Muscle layer of duodenum (tissue), 2 donors: ENCODE results near the gene HLA-DMA.
A peak's percentile ranks its signal among the peaks of the same experiment; 100 is the strongest.

Experiments used
- H3K27ac ChIP-seq: one replicate; pipeline ENCODE4 v1.7.0; 2013; ENCODE audit warnings: mild to moderate bottlenecking, low read length
- H3K27me3 ChIP-seq: one replicate; pipeline ENCODE4 v1.7.0; 2013; ENCODE audit warnings: low read depth, mild to moderate bottlenecking, control low read depth, low read length
- H3K36me3 ChIP-seq, 2 donors: one replicate each; pipeline ENCODE4 v1.7.0; 2013; ENCODE audit warnings: low read length in 2 of 2, control low read depth in 1 of 2, mild to moderate bottlenecking in 1 of 2; ENCODE audit not compliant: insufficient read depth in 2 of 2, control insufficient read depth in 1 of 2
- H3K4me1 ChIP-seq, 2 donors: one replicate each; pipeline ENCODE4 v1.7.0; 2013; ENCODE audit warnings: low read length in 2 of 2, mild to moderate bottlenecking in 2 of 2, control low read depth in 1 of 2, moderate library complexity in 1 of 2; ENCODE audit not compliant: insufficient read depth in 2 of 2, control insufficient read depth in 1 of 2
- H3K4me3 ChIP-seq, 2 donors: one replicate each; pipeline ENCODE4 v1.7.0; 2013; ENCODE audit warnings: low read length in 2 of 2, low read depth in 1 of 2, mild to moderate bottlenecking in 1 of 2
- H3K9me3 ChIP-seq, 2 donors: one replicate each; pipeline ENCODE4 v1.7.0; 2013; ENCODE audit warnings: low read length in 2 of 2, control low read depth in 1 of 2, mild to moderate bottlenecking in 1 of 2; ENCODE audit not compliant: control insufficient read depth in 1 of 2
- donor health status: healthy.

HLA-DMA gene

DNA sequence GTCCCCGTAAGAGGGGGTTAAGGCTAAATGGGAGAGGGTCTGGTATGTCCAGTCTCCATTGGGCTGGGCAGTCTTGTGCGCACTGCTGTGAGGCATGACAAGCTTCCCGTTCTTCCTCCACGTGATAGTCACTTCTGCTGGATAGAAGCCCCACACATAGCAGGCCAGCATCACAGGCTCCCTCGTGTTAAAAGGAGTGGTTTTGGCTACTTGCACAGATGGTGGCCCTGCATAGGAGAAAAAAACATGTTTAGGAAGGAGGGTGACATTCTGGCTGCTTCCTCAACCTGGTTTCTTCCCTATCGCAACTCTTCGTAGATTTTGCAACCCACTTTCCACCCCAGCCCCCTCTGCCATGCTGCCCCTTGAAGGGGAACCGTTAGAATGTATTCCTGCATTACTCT is 15.7 kb downstream of the HLA-DMA start:
- Histone ChIP-seq H3K4me3 (no peak overlapping the region), H3K27ac (peak overlapping the region; percentile 46), H3K27me3 (no peaks in the 10 kb centered on the region), H3K36me3 (peaks cover 0 to 4% of the 10 kb centered on the region in 2 donors), H3K4me1 (peaks cover 8% of the 10 kb centered on the region in 2 donors), H3K9me3 (no peaks in the 10 kb centered on the region)

DNA sequence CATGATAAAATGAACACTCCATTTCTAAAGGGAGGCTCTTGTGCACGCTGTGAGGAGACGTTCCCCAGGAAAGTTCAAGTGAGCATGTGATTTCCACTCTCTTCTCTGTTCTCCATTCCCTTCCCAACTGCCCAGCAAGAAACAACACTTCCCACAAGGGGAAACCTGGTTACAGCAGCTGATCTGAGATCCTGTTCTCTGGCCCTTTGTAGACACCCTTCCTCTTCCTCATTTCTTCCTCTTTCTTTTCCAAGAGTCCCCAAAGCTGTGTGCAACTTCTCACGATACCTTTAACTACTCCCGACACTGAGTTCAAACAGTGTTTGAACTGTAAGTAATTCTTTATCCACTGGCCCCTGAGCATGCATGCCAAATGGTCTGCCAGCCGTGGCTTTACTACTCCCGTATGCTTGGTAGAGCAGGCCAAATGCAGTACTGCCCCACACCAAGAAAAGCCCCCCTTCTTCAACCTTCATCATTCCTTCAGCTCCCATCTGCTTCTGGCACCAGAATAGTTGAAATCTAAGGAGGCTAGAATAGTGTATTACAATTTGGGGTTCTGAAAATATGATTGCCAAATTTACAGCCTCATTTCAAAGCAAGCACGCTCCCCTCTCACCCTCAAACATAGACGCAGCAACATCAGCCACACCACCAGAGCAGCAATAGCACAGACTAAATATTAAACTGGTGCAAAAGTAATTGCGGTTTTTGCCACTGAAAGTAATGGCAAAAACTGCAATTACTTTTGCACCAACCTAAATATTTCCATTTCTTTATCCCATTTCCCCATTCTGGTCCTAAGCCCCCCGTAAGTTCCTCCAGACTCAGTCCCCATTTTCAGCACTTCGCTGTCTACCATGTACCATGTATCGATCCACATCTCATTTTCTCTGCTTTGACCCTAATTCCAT is 16.4 kb downstream of the HLA-DMA start:
- Histone ChIP-seq H3K9me3 (no peaks in the 10 kb centered on the region), H3K4me3 (no peak overlapping the region), H3K27ac (peak overlapping the region; percentile 46), H3K36me3 (peaks cover 0 to 4% of the 10 kb centered on the region in 2 donors), H3K27me3 (no peaks in the 10 kb centered on the region), H3K4me1 (peaks cover 8% of the 10 kb centered on the region in 2 donors)

DNA sequence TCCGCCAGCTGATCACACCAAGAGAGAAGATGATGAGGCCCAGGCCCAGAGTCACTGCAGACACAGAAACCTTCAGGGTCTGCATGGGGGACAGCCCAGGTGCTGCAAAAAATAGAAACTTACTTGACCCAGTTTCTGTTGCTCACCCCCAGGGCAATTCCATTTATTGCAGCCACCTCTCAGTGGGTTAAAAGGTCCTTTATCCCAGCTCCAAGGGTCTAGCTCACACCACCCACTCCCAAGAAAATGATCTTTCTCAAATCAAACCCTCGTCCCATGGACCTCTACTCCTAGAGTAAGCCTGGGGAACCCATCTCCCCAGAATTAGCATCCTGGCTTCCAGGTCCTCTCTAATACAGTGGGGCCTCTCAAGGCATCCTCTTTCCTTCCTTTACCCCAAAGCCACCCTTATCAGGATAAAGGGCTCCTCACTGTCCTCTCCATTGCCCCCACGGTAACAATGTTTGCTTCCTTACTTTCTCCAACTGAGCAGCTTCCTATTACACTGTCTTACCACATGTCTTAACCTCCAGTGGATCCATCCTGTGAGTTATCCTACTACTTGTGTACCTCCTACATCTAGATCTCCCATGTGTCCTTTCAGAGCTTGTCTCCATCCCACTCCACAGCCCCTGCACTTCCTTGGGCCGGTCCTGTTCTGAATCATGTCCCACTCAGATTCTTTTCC is 17.2 kb downstream of the HLA-DMA start:
- Histone ChIP-seq H3K4me3 (no peak overlapping the region), H3K9me3 (no peaks in the 10 kb centered on the region), H3K27me3 (no peaks in the 10 kb centered on the region), H3K27ac (peak overlapping the region; percentile 46), H3K36me3 (peaks cover 0 to 4% of the 10 kb centered on the region in 2 donors), H3K4me1 (peaks cover 7% of the 10 kb centered on the region in 2 donors)

DNA sequence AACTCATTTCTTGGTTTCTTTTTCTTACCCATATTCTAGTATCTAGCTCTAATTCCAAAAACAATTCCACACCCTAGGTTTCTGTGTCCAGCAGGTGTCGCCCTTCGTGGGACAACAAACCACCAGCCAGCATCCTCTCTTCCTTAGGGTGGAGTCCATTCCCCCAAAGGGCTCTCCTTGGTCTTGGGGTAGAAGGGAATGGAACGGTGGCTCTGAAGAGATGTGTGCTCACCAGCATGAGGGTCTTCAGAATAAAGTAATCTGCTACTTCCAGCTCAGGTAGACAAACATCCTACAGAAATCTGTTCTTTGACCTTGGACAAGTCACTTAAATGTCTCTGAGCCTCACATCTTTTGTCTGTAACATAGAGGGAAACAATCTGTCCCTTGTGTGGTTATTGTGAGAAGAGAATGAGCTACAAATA is 19.2 kb downstream of the HLA-DMA start:
- Histone ChIP-seq H3K4me3 (no peak overlapping the region), H3K9me3 (no peaks in the 10 kb centered on the region), H3K27me3 (no peaks in the 10 kb centered on the region), H3K4me1 (no peaks in the 10 kb centered on the region), H3K27ac (no peak overlapping the region), H3K36me3 (peaks cover 0 to 4% of the 10 kb centered on the region in 2 donors)

DNA sequence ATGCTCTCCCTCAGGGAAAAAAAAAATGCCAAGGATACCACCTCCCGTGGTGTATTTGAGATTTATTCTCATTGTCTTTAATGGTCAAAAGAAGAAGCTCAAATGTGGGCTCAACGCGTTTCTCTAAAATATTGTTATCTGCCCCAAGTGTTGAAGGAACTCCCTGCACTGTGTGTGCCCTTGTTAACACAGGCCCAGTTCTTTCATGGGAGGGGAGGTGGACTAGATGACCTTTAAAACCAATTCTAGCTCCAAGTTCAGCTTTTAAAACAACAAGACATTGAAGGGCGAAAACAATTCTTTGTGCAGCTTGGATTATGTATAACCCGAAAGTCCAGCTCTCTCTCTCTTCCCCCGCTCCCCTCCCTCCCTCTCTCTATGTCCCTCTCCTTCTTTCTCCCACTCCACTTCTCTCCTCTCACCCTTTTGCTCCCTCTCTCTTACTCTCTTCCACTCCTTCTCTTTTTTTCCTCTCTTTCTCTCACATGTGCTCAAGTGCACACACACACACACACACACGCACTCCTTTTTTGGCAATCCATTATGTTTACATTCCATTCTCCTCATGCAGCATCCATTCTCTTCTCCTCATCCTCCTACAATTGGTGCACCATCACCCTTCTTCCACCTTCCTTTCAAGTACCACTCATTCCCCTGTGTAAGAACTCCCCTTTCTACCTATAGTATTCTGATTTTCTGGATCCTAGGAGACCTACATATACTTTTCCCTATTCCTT is 20.6 kb downstream of the HLA-DMA start:
- H3K27me3 ChIP-seq, result no peaks in the 10 kb centered on the region
- H3K9me3 ChIP-seq, result no peaks in the 10 kb centered on the region
- H3K4me1 ChIP-seq, result no peaks in the 10 kb centered on the region
- no peaks in the 10 kb centered on the region for H3K36me3 ChIP-seq
- no peak overlapping the region for H3K4me3 ChIP-seq
- H3K27ac ChIP-seq, result no peak overlapping the region

DNA sequence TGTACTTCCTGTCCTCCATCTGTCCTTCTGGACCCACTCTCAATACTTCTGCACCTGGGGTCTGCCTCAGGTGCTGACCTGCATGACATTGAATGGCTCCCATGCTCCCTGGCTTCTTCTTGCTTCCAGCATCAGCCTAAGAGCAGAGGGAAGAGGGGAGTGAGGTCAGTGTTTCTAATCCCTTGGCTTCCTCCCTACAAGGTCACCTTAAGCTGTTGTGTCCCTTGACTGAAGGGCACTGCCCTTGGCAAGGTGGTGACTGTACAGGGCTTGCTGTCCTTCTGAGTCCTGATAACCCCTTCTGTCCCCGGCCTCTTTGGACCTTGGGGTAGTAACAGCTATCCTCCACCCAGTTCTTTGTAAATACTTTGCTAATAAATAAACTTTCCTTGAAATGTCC is 21.7 kb downstream of the HLA-DMA start:
- Histone ChIP-seq H3K36me3 (no peaks in the 10 kb centered on the region), H3K4me1 (no peaks in the 10 kb centered on the region), H3K27ac (no peak overlapping the region), H3K9me3 (no peaks in the 10 kb centered on the region), H3K4me3 (no peak overlapping the region), H3K27me3 (no peaks in the 10 kb centered on the region)

DNA sequence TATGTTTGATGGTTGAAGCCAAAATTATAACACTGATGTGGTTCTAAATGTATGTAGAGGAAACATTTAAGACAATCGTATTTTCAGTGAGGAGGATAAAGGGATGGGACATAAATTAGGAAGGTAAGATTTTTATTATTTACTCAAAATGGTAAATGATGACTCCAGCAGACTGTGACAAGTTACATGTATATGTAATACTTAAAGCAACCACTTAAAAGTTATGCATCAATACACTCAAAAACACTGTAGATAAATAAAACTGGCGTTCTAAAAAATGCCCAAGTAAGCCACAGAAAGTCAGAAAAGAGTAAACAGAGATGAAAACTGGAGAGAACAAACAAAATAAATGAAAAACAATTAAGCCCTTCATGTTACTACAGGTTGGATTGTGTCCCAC is 30.8 kb downstream of the HLA-DMA start:
- Histone ChIP-seq H3K27me3 (no peaks in the 10 kb centered on the region), H3K4me3 (no peak overlapping the region), H3K9me3 (no peaks in the 10 kb centered on the region), H3K4me1 (no peaks in the 10 kb centered on the region), H3K27ac (no peak overlapping the region), H3K36me3 (no peaks in the 10 kb centered on the region)

DNA sequence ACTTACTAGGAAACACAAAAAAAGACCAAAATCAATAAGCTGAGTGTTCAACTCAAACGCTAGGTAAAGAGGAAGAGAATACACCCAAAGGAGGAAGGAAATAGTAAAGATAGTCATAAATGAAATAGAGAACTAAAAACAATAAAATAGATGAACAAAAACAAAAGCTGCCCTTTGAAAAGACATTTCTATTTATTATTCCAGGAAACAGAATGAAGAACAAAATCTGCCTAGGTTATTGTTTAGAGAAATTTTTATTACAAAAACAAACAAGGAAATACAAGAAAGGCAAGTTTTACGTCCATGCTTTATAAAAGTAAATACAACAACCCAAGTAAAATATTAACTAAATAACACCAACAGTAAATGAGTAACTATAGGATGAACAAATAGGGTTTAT is 32.2 kb downstream of the HLA-DMA start:
- Histone ChIP-seq H3K27me3 (no peaks in the 10 kb centered on the region), H3K27ac (no peak overlapping the region), H3K4me1 (no peaks in the 10 kb centered on the region), H3K9me3 (no peaks in the 10 kb centered on the region), H3K36me3 (no peaks in the 10 kb centered on the region), H3K4me3 (no peak overlapping the region)

DNA sequence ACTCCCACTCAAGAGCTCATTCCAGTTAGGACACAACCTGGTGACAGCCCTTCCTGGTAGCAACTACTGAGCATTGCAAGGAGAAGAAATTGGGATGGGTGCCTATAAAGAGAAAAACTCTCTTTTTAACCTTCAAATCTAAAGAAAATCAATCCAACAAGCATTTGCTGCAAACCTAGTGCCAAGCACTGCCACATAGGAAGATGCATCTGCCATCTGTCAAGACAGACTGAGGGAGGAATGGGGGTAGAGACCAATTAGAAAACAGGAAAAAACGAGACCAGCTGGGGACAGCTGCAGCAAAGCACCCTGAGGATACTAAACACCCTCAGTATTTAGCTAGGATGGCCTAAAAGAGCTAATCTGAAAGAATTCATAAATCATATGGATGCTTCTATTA is 39.9 kb downstream of the HLA-DMA start:
- Histone ChIP-seq H3K27me3 (no peaks in the 10 kb centered on the region), H3K4me1 (no peaks in the 10 kb centered on the region), H3K4me3 (no peak overlapping the region), H3K9me3 (no peaks in the 10 kb centered on the region), H3K36me3 (no peaks in the 10 kb centered on the region), H3K27ac (no peak overlapping the region)

DNA sequence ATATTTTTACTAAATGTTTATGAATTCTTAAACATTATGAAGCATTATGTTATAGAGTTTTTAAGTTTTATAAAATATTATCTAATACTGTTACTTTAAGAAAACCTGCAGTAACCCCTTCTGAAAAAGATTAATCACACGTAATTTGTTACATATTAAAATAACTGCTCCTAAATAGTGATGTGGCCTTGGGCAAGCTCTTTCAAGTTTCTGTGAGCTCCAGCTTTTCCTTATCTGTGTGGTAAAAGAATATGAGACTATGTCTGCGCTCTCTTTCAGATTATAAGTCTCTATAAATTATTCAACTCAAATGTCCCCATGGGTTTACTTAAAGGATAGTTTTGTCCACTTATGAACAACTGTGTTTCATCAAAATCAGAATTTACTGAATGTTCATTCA is 44.0 kb downstream of the HLA-DMA start:
- Histone ChIP-seq H3K9me3 (no peaks in the 10 kb centered on the region), H3K36me3 (no peaks in the 10 kb centered on the region), H3K27me3 (no peaks in the 10 kb centered on the region), H3K27ac (no peak overlapping the region), H3K4me3 (no peak overlapping the region), H3K4me1 (no peaks in the 10 kb centered on the region)

DNA sequence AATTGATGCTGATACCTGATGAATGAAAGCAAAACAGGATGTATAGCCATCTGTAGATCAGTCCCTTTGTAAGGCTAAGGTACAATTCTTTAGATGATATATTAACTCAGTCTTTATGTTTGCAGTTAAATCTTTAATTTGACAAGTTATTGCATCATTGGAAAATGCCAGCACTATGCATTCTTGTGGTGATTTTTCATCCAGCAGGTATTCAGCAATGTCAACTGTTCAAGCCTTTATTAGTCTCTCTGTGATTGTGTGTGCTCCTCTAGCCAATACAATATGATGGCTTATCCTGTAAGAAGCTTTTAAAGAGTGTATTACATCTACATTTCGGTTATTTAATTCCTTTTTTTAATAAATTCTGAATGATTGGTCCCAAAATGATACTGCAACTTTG is 46.4 kb downstream of the HLA-DMA start:
- H3K36me3 ChIP-seq, result no peaks in the 10 kb centered on the region
- no peaks in the 10 kb centered on the region for H3K27me3 ChIP-seq
- H3K9me3 ChIP-seq, result no peaks in the 10 kb centered on the region
- no peak overlapping the region for H3K27ac ChIP-seq
- H3K4me3 ChIP-seq, result no peak overlapping the region
- H3K4me1 ChIP-seq, result no peaks in the 10 kb centered on the region
